K562 (cell line): ENCODE measurements around the gene INPPL1. TPM values are rescaled to one million over a fixed set of nuclear protein-coding genes. Genes with fewer than 3 reads are reported as not detected.

Experiments used
- BRD4 ChIP-seq: fragments of 200-600 bp; sonication (generic); IDR thresholded peaks from 2 replicates; pipeline ENCODE4 v1.6.1; 2017; ENCODE audit warnings: inconsistent platforms
- CSDE1 ChIP-seq, 2 experiments: fragments of 450-650 bp; IDR thresholded peaks; 2 replicates each; pipeline ENCODE4 v1.6.1; 2016; ENCODE audit warnings: mild to moderate bottlenecking in 1 of 2
- DDX20 ChIP-seq: fragments of 450-650 bp; IDR thresholded peaks from 2 replicates; pipeline ENCODE4 v1.6.1; 2016; ENCODE audit warnings: missing genetic modification characterization, low read depth, mild to moderate bottlenecking, missing compliant biosample characterization, moderate library complexity
- ILK ChIP-seq: fragments of 450-650 bp; IDR thresholded peaks from 2 replicates; pipeline ENCODE4 v1.6.1; 2016; ENCODE audit warnings: missing genetic modification characterization, low read depth, mild to moderate bottlenecking, missing compliant biosample characterization, moderate library complexity, borderline replicate concordance
- KLF16 ChIP-seq: IDR thresholded peaks from 2 replicates; pipeline ENCODE4 v1.6.1; 2016; ENCODE audit warnings: antibody characterized with exemption
- MCM2 ChIP-seq: fragments of 450-650 bp; IDR thresholded peaks from 2 replicates; pipeline ENCODE4 v1.6.1; 2017; ENCODE audit warnings: low read depth, mild to moderate bottlenecking
- MEF2D ChIP-seq: conservative IDR thresholded peaks from 2 replicates; pipeline ENCODE4 v1.6.1; 2016; ENCODE audit warnings: low read depth, missing genetic modification characterization, missing compliant biosample characterization
- MXI1 ChIP-seq: IDR thresholded peaks from 2 replicates; pipeline ENCODE4 v1.6.1; 2011; ENCODE audit warnings: low read depth, mild to moderate bottlenecking, improper control_type of control experiment, low read length
- NELFE ChIP-seq: IDR thresholded peaks from 2 replicates; pipeline ENCODE4 v1.6.1; 2011; ENCODE audit warnings: mild to moderate bottlenecking; ENCODE audit not compliant: insufficient read depth, insufficient read length
- PCBP1 ChIP-seq: fragments of 200-400 bp; formaldehyde crosslinking; IDR thresholded peaks from 2 replicates; pipeline ENCODE4 v1.6.1; 2018; ENCODE audit warnings: mild to moderate bottlenecking, low read depth, low read length; ENCODE audit not compliant: poor library complexity, severe bottlenecking
- PPARD ChIP-seq: fragments of 250-450 bp; sonication (Bioruptor Pico); IDR thresholded peaks from 2 replicates; pipeline ENCODE4 v1.8.0; 2022; ENCODE audit warnings: inconsistent platforms, mild to moderate bottlenecking, moderate library complexity
- RAD21 ChIP-seq, 2 experiments: fragments of 250-450 bp in 1 of 2; fragments of 450-650 bp in 1 of 2; sonication (Bioruptor Pico) in 1 of 2; formaldehyde crosslinking in 1 of 2; IDR thresholded peaks in 1 of 2; conservative IDR thresholded peaks in 1 of 2; 2 replicates each; pipeline versions ENCODE4 v1.4.0 to v1.8.0; 2020 to 2022; ENCODE audit warnings: mild to moderate bottlenecking in 2 of 2, moderate library complexity in 1 of 2
- SMARCB1 ChIP-seq: IDR thresholded peaks from 2 replicates; pipeline ENCODE4 v1.6.1; 2011; ENCODE audit warnings: improper control_type of control experiment, low read depth; ENCODE audit not compliant: insufficient read length
- SNRNP70 ChIP-seq: fragments of 200-400 bp; formaldehyde crosslinking; optimal IDR thresholded peaks from 2 replicates; pipeline ENCODE3; 2017; ENCODE audit warnings: low read depth, low read length
- STAG1 ChIP-seq: sonication (generic); formaldehyde crosslinking; IDR thresholded peaks from 2 replicates; pipeline ENCODE4 v1.5.0; 2020; ENCODE audit warnings: missing genetic modification reagents, borderline replicate concordance
- STAT5B ChIP-seq: fragments of 250-450 bp; sonication (Bioruptor Pico); IDR thresholded peaks from 2 replicates; pipeline ENCODE4 v1.8.0; 2021; ENCODE audit warnings: mild to moderate bottlenecking, inconsistent platforms
- TFAM ChIP-seq: fragments of 250-450 bp; sonication (Bioruptor Pico); conservative IDR thresholded peaks from 2 replicates; pipeline ENCODE4 v1.5.0; 2021; ENCODE audit warnings: mild to moderate bottlenecking, moderate library complexity
- ZBTB34 ChIP-seq: fragments of 250-450 bp; sonication (Bioruptor Pico); IDR thresholded peaks from 2 replicates; pipeline ENCODE4 v1.8.0; 2021; ENCODE audit warnings: mild to moderate bottlenecking, moderate library complexity
- ZC3H4 ChIP-seq: sonication (generic); formaldehyde crosslinking; IDR thresholded peaks from 2 replicates; pipeline ENCODE4 v1.9.0; 2021; ENCODE audit warnings: missing genetic modification reagents, borderline replicate concordance
- ZNF146 ChIP-seq: IDR thresholded peaks from one replicate; pipeline ENCODE4 v1.6.1; 2018; ENCODE audit warnings: missing compliant biosample characterization; ENCODE audit not compliant: unreplicated experiment
- ZNF444 ChIP-seq: fragments of 250-450 bp; sonication (Bioruptor Pico); IDR thresholded peaks from 2 replicates; pipeline ENCODE4 v1.4.0; 2020; ENCODE audit warnings: mild to moderate bottlenecking, moderate library complexity
- polyA plus RNA-seq, 8 experiments: library from polyadenylated mRNA; depleted of rRNA in 4 of 8; stranded (reverse) in 5 of 8; unstranded in 3 of 8; fragments of >200 nt; fragmentation: Nextera tagmentation in 2 of 8; fragmentation: Illumina TruSeq in 1 of 8; extraction: Ambion mirVana in 2 of 8; extraction: Trizol in 1 of 8; gene quantifications; 2 replicates each; pipeline versions ENCODE4 v1.2.1 to v1.2.3, GENCODE V29; 2011 to 2014; ENCODE audit warnings: inconsistent platforms in 1 of 8, missing spikeins in 1 of 8
- total RNA-seq, 7 experiments: library from RNA; depleted of rRNA in 6 of 7; stranded (reverse); fragments of >200 nt in 6 of 7; fragmentation: Illumina TruSeq in 2 of 7; extraction: Trizol in 2 of 7; gene quantifications; 2 replicates each; pipeline versions ENCODE4 v1.2.1 to v1.2.3, GENCODE V29; 2011 to 2021; ENCODE audit warnings: low replicate concordance in 1 of 7
- TF ChIP-seq, protein P1 (sequence below): IDR thresholded peaks from 2 replicates; pipeline ENCODE4 v1.6.1; 2014; ENCODE audit warnings: antibody characterized with exemption
- TF ChIP-seq, protein P2 (sequence below): sonication (generic); formaldehyde crosslinking; IDR thresholded peaks from 2 replicates; pipeline ENCODE4 v1.8.0; 2023; ENCODE audit warnings: missing genetic modification reagents, mild to moderate bottlenecking, borderline replicate concordance

The INPPL1 gene
- total and polyA plus RNA-seq, 9 of the 15 experiments (the other 6 are each of a cell fraction or from before 2014, with no cell fraction given) = 0.55 to 137 (median 61.6) TPM

DNA sequence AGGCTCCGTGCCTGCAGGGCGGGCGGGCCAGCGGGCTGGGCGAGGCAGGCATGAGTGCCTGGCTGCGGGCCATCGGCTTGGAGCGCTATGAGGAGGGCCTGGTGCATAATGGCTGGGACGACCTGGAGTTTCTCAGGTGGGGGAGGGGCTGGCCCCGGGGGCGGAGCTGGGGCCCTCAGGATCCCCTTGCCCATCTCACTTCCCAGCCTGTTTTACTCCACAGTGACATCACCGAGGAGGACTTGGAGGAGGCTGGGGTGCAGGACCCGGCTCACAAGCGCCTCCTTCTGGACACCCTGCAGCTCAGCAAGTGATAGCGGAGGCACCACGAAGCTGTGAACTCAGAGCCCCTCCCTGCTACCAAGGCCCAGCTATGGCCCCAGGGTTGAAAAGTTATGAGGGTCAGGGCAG is 13.5 kb downstream of the INPPL1 start (continued):
- TF ChIP-seq ZBTB34 (CRISPR knock-in tag) (no peak), PCBP1 (no peak), ZNF146 (CRISPR knock-in tag) (no peak), RAD21 (CRISPR knock-in tag; conservative IDR thresholded peaks at IDR 0.05 in 1 of 2, IDR thresholded peaks at IDR 0.05 in 1 of 2) (peak; percentile 34 to 58), STAT5B (CRISPR knock-in tag) (no peak), MCM2 (no peak), CSDE1 (IDR thresholded peaks at IDR 0.05) (no peak), ZC3H4 (no peak), MEF2D (tag) (no peak), SNRNP70 (no peak), TFAM (CRISPR knock-in tag) (no peak), NELFE (no peak), DDX20 (no peak), KLF16 (0 out of 2 replicates have a peak, but pooled peaks have one; percentile 17), SMARCB1 (no peak), PPARD (CRISPR knock-in tag) (no peak), MXI1 (no peak), ILK (no peak), STAG1 (CRISPR knock-in tag) (0 out of 2 replicates have a peak, but pooled peaks have one; percentile 28), BRD4 (no peak), ZNF444 (CRISPR knock-in tag) (no peak)
- TF ChIP-seq, protein P1, sequence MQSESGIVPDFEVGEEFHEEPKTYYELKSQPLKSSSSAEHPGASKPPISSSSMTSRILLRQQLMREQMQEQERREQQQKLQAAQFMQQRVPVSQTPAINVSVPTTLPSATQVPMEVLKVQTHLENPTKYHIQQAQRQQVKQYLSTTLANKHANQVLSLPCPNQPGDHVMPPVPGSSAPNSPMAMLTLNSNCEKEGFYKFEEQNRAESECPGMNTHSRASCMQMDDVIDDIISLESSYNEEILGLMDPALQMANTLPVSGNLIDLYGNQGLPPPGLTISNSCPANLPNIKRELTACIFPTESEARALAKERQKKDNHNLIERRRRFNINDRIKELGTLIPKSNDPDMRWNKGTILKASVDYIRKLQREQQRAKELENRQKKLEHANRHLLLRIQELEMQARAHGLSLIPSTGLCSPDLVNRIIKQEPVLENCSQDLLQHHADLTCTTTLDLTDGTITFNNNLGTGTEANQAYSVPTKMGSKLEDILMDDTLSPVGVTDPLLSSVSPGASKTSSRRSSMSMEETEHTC = no peak
- TF ChIP-seq, protein P2, sequence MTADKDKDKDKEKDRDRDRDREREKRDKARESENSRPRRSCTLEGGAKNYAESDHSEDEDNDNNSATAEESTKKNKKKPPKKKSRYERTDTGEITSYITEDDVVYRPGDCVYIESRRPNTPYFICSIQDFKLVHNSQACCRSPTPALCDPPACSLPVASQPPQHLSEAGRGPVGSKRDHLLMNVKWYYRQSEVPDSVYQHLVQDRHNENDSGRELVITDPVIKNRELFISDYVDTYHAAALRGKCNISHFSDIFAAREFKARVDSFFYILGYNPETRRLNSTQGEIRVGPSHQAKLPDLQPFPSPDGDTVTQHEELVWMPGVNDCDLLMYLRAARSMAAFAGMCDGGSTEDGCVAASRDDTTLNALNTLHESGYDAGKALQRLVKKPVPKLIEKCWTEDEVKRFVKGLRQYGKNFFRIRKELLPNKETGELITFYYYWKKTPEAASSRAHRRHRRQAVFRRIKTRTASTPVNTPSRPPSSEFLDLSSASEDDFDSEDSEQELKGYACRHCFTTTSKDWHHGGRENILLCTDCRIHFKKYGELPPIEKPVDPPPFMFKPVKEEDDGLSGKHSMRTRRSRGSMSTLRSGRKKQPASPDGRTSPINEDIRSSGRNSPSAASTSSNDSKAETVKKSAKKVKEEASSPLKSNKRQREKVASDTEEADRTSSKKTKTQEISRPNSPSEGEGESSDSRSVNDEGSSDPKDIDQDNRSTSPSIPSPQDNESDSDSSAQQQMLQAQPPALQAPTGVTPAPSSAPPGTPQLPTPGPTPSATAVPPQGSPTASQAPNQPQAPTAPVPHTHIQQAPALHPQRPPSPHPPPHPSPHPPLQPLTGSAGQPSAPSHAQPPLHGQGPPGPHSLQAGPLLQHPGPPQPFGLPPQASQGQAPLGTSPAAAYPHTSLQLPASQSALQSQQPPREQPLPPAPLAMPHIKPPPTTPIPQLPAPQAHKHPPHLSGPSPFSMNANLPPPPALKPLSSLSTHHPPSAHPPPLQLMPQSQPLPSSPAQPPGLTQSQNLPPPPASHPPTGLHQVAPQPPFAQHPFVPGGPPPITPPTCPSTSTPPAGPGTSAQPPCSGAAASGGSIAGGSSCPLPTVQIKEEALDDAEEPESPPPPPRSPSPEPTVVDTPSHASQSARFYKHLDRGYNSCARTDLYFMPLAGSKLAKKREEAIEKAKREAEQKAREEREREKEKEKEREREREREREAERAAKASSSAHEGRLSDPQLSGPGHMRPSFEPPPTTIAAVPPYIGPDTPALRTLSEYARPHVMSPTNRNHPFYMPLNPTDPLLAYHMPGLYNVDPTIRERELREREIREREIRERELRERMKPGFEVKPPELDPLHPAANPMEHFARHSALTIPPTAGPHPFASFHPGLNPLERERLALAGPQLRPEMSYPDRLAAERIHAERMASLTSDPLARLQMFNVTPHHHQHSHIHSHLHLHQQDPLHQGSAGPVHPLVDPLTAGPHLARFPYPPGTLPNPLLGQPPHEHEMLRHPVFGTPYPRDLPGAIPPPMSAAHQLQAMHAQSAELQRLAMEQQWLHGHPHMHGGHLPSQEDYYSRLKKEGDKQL = no peak
